ENCODE results near the gene TIMM44.

GRCh38 chr19:7888826-7889217 is 54.6 kb downstream of the TIMM44 start:
- TF ChIP-seq CTCF (IDR thresholded peaks at IDR 0.05) (no peak), POLR2AphosphoS5 (IDR thresholded peaks at IDR 0.05) (no peak)
